ENCODE measurements around the gene CCR5AS.
"Not testable (repeated sequence)": the region's sequence is repeated elsewhere in the genome, so short reads cannot be mapped to it uniquely, and the experiment has no call there.

GRCh38 chr3:46431905-46432304 lies 25.0 kb upstream of the CCR5AS start:
- TF ChIP-seq POLR2A (IDR thresholded peaks at IDR 0.05; ENCODE audit: low read length); GATA1 (IDR thresholded peaks at IDR 0.05; ENCODE audit: low read depth, low read length): not testable (repeated sequence)

Data from erythroblast (primary cell).